ENCODE results near the gene NELL1. TPM values are rescaled to one million over a fixed set of nuclear protein-coding genes. Genes with fewer than 3 reads are reported as not detected.

Gene NELL1
- total and polyA plus RNA-seq, 2 donors (not counting 3 experiments of a cell fraction or from before 2014, with no cell fraction given), result not detected

DNA sequence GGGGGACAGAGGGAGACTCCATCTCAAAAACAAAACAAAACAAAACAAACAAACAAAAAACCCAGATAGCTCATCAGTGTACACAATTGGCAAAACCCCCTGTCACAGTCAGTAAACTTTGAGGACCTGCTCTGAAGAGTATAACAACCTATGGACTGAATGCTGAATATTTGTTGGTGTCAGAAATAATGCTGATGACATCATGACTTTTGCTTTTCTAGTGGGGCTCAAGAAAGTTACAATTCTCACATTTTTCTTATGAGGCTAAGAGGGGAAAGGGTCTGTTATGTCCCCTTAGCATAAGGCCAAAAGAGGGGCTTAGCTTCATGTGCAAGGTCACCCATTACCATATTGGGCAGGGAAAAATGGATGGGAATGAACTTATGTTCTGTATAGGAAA is 207.4 kb downstream of the NELL1 start:
- CTCF ChIA-PET, result no interaction called here

More for the DNA sequence above, 207.4 kb downstream of the NELL1 start:
- BruUV-seq (replicated peaks), result no TSS peak
- Histone ChIP-seq H3K36me3 (ENCODE audit: control insufficient read depth in 2 of 2, extremely low read depth in 1 of 2, insufficient read depth in 2 of 2, low read length in 2 of 2) (no peaks in the 10 kb centered on the region), H4K20me1 (replicated peaks; ENCODE audit: control insufficient read depth, extremely low read depth, insufficient read depth, low read length) (no peaks in the 10 kb centered on the region), H3K79me2 (ENCODE audit: control insufficient read depth, insufficient read depth, low read length) (no peaks in the 10 kb centered on the region), H3K4me2 (ENCODE audit: insufficient read depth, low read length) (no peak overlapping the region), H3K9me3 (replicated peaks; ENCODE audit: control insufficient read depth, insufficient read depth, low read length) (peaks cover 2% of the 10 kb centered on the region), H3K27ac (ENCODE audit: insufficient read depth, low read depth, low read length) (no peak overlapping the region), H3K4me1 (ENCODE audit: control insufficient read depth, extremely low read depth, insufficient read depth, low read length) (no peaks in the 10 kb centered on the region), H3K27me3 (ENCODE audit: control insufficient read depth in 2 of 2, insufficient read depth in 2 of 2, low read length in 2 of 2) (no peaks in the 10 kb centered on the region), H3K4me3 (replicated peaks in 1 of 3; ENCODE audit: insufficient read depth in 1 of 3, low read depth in 1 of 3, low read length in 3 of 3) (no peak overlapping the region), H3K9ac (replicated peaks; ENCODE audit: extremely low read depth, insufficient read depth, low read length) (no peak overlapping the region), H3K9me1 (replicated peaks; ENCODE audit: control insufficient read depth, extremely low read depth, insufficient read depth, low read length) (no peaks in the 10 kb centered on the region), H2AFZ (ENCODE audit: low read depth, low read length) (no peak overlapping the region)
- DNase-seq (ENCODE audit: low read depth, low spot score) (no peak), FAIRE-seq (no peak)
- POLR2A ChIA-PET, result no interaction called here
- TF ChIP-seq, protein P1, sequence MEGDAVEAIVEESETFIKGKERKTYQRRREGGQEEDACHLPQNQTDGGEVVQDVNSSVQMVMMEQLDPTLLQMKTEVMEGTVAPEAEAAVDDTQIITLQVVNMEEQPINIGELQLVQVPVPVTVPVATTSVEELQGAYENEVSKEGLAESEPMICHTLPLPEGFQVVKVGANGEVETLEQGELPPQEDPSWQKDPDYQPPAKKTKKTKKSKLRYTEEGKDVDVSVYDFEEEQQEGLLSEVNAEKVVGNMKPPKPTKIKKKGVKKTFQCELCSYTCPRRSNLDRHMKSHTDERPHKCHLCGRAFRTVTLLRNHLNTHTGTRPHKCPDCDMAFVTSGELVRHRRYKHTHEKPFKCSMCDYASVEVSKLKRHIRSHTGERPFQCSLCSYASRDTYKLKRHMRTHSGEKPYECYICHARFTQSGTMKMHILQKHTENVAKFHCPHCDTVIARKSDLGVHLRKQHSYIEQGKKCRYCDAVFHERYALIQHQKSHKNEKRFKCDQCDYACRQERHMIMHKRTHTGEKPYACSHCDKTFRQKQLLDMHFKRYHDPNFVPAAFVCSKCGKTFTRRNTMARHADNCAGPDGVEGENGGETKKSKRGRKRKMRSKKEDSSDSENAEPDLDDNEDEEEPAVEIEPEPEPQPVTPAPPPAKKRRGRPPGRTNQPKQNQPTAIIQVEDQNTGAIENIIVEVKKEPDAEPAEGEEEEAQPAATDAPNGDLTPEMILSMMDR (IDR thresholded peaks at IDR 0.05; ENCODE audit: extremely low read depth in 1 of 2, insufficient read depth in 1 of 2, low read depth in 1 of 2, low read length in 2 of 2), result no peak
- no peak for TF ChIP-seq FOS (IDR thresholded peaks at IDR 0.05; ENCODE audit: borderline replicate concordance, insufficient read depth, low read length)
- TF ChIP-seq, protein P2, sequence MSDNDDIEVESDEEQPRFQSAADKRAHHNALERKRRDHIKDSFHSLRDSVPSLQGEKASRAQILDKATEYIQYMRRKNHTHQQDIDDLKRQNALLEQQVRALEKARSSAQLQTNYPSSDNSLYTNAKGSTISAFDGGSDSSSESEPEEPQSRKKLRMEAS (IDR thresholded peaks at IDR 0.05; ENCODE audit: insufficient read depth, insufficient read length), result no peak
- no peak for TF ChIP-seq JUN (IDR thresholded peaks at IDR 0.05; ENCODE audit: borderline replicate concordance, insufficient read depth, insufficient read length, low read depth)
- no peak for TF ChIP-seq MYC (IDR thresholded peaks at IDR 0.05; ENCODE audit: low read depth, low read length)
- TF ChIP-seq POLR2AphosphoS5 (IDR thresholded peaks at IDR 0.05; ENCODE audit: insufficient read depth, low read depth, low read length), result no peak
- TF ChIP-seq POLR2A (IDR thresholded peaks at IDR 0.05; ENCODE audit: low read depth, low read length), result no peak
- TF ChIP-seq EZH2 (IDR thresholded peaks at IDR 0.05; ENCODE audit: borderline replicate concordance, low read depth, low read length, severe bottlenecking), result no peak
- no peak for TF ChIP-seq GATA2 (IDR thresholded peaks at IDR 0.05; ENCODE audit: insufficient read depth, insufficient read length, low read depth, low read length)
- dilution Hi-C loops (cut with MboI; ENCODE audit: extremely low pct_ligation_motif_present, low sequenced_read_pairs), result no loop called here
- intact Hi-C loops (cut with micrococcal nuclease), result no loop called here

All from endothelial cell of umbilical vein (primary cell).